HG03439 (cell line): ENCODE measurements around the gene PLA2G4D.

Experiments used
- ATAC-seq: cut with Tn5 transposase; IDR thresholded peaks from one replicate; pipeline ENCODE4 v1.9.1; 2021; ENCODE audit warnings: mild to moderate bottlenecking, moderate library complexity; ENCODE audit not compliant: unreplicated experiment

Gene PLA2G4D

GRCh38 chr15:42094512-42094963 lies at the start of gene PLA2G4D:
Gene PLA2G4D, minus strand, starts transcription at chr15:42094562. Its CDS starts 103 bp downstream, at chr15:42094459.
- no peak for ATAC-seq

GRCh38 chr15:42143356-42143755 lies 49.0 kb upstream of the PLA2G4D start:
- ATAC-seq = no peak

GRCh38 chr15:42141795-42142667 lies 47.7 kb upstream of the PLA2G4D start:
- no peak for ATAC-seq

- no peak for ATAC-seq
These were observed 46.9 kb upstream of the PLA2G4D start for GRCh38 chr15:42141246-42141645.

GRCh38 chr15:42140383-42141070 lies 46.2 kb upstream of the PLA2G4D start:
- ATAC-seq = no peak

GRCh38 chr15:42139596-42139995 lies 45.2 kb upstream of the PLA2G4D start:
- no peak for ATAC-seq

- no peak for ATAC-seq
These were observed 44.6 kb upstream of the PLA2G4D start for GRCh38 chr15:42138968-42139386.

- no peak for ATAC-seq
These were observed 44.0 kb upstream of the PLA2G4D start for GRCh38 chr15:42138411-42138810.

GRCh38 chr15:42137461-42138261 lies 43.3 kb upstream of the PLA2G4D start:
- no peak for ATAC-seq

- no peak for ATAC-seq
These were observed 42.2 kb upstream of the PLA2G4D start for GRCh38 chr15:42136513-42136912.

GRCh38 chr15:42135351-42135750 lies 41.0 kb upstream of the PLA2G4D start:
- no peak for ATAC-seq

GRCh38 chr15:42134617-42135245 lies 40.4 kb upstream of the PLA2G4D start:
- no peak for ATAC-seq

GRCh38 chr15:42133886-42134502 lies 39.6 kb upstream of the PLA2G4D start:
- ATAC-seq = no peak

- ATAC-seq = no peak
These were observed 39.0 kb upstream of the PLA2G4D start for GRCh38 chr15:42133356-42133755.

GRCh38 chr15:42131826-42132806 lies 37.8 kb upstream of the PLA2G4D start:
- no peak for ATAC-seq

- ATAC-seq = no peak
These were observed 36.6 kb upstream of the PLA2G4D start for GRCh38 chr15:42131006-42131405.

GRCh38 chr15:42130246-42130986 lies 36.1 kb upstream of the PLA2G4D start:
- ATAC-seq = no peak

- ATAC-seq = no peak
These were observed 35.0 kb upstream of the PLA2G4D start for GRCh38 chr15:42129364-42129763.
